Forelimb muscle (tissue), 1 donor: Measurements from ENCODE around the gene LENG9. TPM values are rescaled to one million over a fixed set of nuclear protein-coding genes. Genes with fewer than 3 reads are reported as not detected.
A peak's percentile ranks its signal among the peaks of the same experiment; 100 is the strongest.
"Not testable (repeated sequence)": the region's sequence is repeated elsewhere in the genome, so short reads cannot be mapped to it uniquely, and the experiment has no call there.

Experiments
- DNase-seq: peaks from one replicate; pipeline ENCODE4 v3.0.0-alpha.2; 2013; ENCODE audit warnings: low read depth
- polyA plus RNA-seq: library from polyadenylated mRNA; unstranded; fragments of 120-200 nt; gene quantifications from one replicate; pipeline ENCODE4 v1.2.1, GENCODE V29; 2013; ENCODE audit not compliant: insufficient read length

LENG9 gene
- polyA plus RNA-seq, 1 donor: 1.8 TPM

DNA sequence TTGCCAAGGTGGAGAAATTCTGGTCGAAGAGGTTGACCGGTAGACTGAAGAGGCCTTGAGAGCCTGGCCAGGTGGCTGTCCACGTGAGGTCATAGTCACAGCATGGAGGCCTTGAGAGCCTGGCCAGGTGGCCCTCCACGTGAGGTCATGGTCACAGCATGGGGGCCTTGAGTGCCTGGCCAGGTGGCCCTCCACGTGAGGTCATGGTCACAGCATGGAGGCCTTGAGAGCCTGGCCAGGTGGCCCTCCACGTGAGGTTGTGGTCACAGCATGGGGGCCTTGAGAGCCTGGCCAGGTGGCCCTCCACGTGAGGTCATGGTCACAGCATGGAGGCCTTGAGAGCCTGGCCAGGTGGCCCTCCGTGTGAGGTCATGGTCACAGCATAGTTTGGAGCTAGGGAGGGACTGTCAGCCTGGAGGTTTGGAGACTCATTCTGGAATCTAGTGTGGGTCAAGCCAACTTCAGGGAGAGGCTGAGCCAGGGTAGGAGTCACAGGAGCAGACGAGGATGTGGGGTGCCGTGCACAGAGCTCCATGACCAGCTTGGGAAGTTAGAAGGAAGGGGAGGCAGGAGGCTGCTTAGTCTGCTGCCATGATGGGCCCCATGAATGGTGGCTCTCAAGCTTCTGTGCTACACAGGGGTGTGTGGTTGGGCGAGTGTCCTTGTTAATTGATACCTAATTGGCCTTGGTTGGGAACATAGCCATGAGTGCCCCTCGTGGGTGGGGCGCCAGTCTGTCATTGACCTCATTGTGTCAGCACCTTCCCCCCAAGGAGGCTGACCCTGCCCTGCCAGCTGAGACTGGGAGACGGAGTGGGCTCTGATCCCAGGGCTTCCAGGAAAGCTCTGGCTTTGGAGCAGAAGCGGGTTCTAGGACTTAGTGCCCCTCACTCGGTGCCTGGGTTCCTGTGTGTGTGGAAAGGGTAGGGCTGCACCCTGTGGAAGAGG, 4.0 kb downstream of the LENG9 start:
- no peak for DNase-seq

GRCh38 chr19:54458648-54459281, 4.8 kb downstream of the LENG9 start:
- DNase-seq: no peak

- no peak for DNase-seq
Observed at GRCh38 chr19:54457773-54458647, 5.6 kb downstream of the LENG9 start.

DNA sequence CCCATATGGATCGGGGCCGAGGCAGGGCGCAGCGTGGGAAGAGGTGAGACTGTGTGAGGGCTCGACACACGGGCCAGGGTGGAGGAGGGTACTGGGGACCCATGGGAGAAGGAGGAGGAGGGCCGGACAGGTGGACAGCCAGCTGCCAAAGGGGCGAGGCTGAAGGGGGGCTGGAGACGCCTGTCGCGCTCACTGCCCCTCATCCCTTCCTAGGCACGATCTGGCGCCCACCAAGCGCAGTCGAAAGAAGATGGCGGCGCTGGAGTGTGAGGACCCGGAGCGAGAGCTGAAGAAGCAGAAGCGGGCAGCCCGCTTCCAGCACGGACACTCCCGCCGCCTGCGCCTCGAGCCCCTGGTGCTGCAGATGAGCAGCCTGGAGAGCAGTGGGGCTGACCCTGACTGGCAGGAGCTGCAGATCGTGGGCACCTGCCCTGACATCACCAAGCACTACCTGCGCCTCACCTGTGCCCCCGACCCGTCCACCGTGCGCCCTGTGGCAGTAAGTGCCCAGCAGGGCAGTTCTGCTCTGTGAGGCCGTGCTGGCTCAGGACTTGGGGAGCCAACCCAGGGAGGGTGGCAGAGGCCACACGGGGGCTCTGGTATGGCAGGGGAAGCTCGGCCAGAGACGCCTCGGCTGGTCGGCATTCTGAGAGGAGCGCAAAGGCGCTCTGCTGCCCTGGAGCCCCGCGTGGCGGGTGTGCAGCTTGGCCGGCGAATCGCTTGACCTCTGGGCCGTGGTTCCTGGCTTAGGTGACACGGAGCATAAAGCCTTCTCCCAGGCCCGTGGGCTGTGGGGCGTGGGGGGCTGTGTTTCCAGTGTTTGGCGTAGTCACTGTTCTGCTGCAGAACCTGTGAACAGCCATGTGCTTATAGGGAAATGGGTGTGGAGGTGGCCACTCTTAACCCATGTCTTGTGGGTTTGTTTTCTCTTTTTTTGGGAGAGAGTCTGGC, 6.9 kb downstream of the LENG9 start:
- DNase-seq: no peak

DNA sequence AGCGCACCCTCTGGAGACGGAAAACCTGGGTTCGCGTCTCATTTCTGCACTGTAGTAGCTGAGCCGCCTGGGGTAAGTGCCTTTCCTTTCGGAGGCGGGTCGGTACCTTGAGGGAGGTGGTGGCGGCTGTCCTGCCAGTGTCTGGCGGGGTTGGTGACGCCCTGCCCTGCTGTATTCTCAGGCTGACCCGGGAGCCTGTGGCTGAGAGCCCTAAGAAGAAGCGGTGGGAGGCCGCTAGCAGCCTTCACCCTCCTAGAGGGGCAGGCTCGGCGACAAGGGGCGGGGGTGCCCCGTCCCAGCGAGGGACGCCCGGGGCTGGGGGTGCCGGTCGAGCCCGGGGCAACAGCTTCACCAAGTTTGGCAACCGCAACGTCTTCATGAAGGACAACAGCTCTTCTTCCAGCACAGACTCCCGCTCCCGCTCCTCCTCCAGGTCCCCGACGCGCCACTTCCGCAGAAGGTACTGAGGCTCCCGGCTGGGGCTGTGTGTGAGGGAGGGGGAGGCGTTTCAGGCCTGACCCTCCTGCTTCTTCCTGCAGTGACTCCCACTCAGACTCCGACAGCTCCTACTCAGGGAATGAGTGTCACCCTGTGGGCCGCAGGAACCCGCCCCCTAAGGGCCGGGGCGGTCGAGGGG, 7.7 kb downstream of the LENG9 start:
- no peak for DNase-seq

- no peak for DNase-seq
Observed at GRCh38 chr19:54454781-54455675, 8.6 kb downstream of the LENG9 start.

DNA sequence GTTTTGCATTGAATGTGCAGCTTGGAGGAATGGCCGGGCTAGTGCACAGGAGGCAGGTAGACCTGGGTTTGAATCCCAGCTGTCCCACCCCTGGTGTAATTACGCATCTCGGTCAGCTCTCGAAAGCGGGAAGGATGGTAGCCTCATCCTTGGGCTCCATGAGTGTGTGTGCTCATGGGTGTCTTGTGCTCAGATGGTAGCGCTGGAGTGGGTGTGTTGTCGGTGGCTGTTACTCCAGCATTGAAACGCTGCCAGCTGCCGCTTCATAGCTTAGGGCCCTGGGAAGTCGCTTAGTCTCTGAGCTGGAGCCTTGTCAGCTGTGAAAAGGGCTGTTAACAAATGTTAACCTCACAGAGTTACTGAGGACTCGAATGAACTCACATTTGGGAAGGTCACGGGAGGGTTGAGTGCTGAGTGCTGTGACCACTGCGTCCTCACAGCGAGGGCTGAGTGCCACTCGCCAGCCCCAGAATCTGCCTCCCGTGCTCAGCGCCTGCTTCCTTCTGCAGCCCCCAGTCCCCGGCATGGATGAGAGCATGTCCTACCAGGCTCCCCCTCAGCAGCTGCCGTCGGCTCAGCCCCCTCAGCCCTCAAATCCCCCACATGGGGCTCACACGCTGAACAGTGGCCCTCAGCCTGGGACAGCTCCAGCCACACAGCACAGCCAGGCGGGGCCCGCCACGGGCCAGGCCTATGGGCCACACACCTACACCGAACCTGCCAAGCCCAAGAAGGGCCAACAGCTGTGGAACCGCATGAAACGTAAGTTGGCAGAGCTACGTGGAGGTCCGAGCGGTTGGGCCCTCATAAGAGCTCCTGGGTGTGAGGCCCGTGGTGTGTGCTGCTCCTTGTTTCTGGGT, 9.4 kb downstream of the LENG9 start:
- DNase-seq: no peak

- no peak for DNase-seq
Observed at GRCh38 chr19:54452626-54453025, 11.0 kb downstream of the LENG9 start.

DNA sequence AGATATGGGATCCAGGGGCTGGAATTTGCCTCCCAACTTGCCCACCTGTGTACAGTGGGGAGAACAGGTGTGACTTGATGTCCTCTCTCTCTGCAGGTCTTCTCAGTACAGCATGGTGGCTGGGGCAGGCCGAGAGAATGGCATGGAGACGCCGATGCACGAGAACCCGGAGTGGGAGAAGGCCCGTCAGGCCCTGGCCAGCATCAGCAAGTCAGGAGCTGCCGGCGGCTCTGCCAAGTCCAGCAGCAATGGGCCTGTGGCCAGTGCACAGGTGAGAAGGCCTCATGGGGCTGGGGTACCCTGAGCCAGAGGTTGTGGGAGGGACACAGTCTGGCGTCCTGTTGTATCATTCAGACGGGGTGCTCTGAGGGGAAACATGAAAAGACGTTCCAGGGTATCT, 11.6 kb downstream of the LENG9 start:
- DNase-seq: no peak

- DNase-seq: no peak
Observed at GRCh38 chr19:54451331-54451871, 12.2 kb downstream of the LENG9 start.

DNA sequence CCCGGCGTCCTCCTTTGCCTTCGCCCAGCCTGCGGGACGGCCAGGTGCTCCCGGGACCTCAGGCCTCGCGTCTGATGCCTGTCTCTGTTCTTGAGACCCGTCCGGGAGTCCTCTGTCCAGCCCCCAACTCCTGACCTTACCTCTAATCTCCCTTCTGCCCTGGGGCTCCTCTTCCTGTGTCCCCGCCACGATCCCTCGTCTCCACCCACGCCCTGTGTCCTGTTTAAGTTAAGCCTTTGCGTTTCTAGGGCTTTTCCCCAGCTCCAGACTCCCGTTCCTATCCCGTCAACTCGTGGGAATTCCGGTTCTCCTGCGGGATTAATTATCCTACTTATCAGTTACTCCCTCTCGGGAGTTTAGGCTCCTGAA, 13.9 kb downstream of the LENG9 start:
- DNase-seq: no peak

DNA sequence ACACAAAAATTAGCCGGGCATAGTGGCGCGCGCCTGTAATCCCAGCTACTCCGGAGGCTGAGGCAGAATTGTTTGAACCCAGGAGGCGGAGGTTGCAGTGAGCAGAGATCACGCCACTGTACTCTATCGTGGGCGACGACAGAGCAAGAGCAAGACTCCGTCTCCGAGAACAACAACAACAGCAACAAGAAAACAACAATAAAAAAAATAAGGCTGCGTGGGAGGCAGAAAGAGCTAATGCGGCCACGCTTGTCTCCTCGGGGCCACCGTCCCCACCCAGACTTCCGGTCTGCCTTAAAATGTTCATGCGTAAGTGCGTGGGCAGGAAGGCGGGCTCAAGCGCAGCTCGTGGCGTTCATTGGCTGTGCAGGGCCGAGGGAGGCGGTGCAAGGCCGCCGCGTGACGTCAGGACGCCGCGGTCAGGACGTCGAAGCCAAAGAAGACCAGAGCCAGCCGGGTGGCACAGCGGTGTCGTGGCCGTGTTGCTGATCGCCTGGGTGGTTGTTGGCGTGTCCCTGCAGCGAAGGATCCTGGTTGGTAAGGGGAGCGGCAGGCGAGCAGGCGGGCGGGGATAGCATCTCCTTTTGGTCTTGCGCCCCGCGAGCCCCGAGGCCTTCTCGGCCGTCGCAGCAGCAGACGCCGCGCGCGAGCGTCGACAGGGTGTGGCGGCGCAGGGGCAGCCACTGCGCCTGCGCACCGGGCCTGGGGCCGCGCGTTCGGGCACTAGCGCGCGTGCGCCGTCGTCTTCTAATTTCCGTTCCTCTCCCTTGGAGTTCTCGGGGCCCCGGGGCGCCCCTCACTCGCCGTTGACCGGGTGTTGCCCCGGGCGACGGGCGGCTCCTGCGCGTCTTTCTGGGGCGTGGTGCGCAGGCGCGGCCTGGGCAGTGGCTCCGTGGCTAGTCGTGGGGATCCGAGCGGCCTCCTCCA, 14.5 kb downstream of the LENG9 start, which contains the start of gene LENG8:
TSS of gene LENG8 (plus strand) at position 426 of the 927 bp plus-strand sequence. CDS start 2,146 bp downstream, outside the sequence.
- DNase-seq: peak; percentile 93

GRCh38 chr19:54448040-54448773, 15.4 kb downstream of the LENG9 start:
- DNase-seq: no peak

- DNase-seq: not testable (repeated sequence)
Observed at GRCh38 chr19:54446349-54446748, 17.2 kb downstream of the LENG9 start.

DNA sequence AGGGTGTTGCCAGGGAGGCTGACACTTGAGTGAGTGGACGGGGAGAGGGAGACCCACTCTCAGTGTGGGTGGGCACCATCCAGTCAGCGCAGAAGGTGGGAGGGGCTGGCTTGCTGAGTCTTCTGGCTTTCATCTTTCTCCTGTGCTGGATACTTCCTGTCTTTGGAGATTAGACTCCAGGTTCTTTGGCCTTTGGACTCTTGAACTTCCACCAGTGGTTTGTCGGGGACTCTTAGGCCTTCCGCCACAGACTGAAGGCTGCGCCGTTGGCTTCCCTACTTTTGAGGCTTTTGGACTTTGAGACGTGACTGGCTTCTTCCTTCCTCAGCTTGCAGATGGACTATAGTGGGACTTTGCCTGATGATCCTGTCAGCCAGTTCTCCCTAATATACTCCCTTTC, 18.8 kb downstream of the LENG9 start:
- DNase-seq: no peak

DNA sequence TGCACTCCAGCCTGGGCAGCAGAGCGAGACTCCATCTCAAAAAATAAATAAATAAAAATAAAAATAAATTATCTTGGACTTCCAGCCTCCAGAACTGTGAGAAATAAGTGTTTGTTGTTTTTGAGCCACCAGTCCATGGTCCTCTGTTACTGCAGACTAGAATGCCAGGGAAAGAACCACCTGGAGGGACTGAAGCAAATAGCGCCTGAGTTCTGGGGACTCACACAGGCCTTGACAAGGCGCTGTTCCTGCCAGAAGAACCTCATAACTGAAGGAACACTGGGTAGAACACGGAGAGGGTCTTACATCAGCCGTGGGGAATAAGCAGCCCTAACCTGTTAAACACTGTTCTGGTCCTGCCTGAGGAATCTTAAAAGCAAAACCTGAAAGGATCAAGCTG, 22.9 kb downstream of the LENG9 start:
- DNase-seq: no peak
